HG03039 (cell line): ENCODE measurements around the gene FGFBP2.

ENCODE experiments used
- ATAC-seq: cut with Tn5 transposase; IDR thresholded peaks from one replicate; pipeline ENCODE4 v1.9.1; 2021; ENCODE audit warnings: mild to moderate bottlenecking, moderate library complexity; ENCODE audit not compliant: unreplicated experiment

The FGFBP2 gene

GRCh38 chr4:15968551-15969300 lies 5.8 kb upstream of the FGFBP2 start:
- no peak for ATAC-seq

GRCh38 chr4:15965325-15965724 lies 2.4 kb upstream of the FGFBP2 start:
- no peak for ATAC-seq

- no peak for ATAC-seq
Measured at GRCh38 chr4:15964159-15964558, 1.2 kb upstream of the FGFBP2 start.

- peak; percentile 76 for ATAC-seq
Measured at GRCh38 chr4:15963576-15963975, 601 bp upstream of the FGFBP2 start.

- ATAC-seq, result no peak
Measured at GRCh38 chr4:15961781-15962510, 1.0 kb downstream of the FGFBP2 start.

GRCh38 chr4:15958562-15958961 lies 4.4 kb downstream of the FGFBP2 start:
- no peak for ATAC-seq

- ATAC-seq, result peak; percentile 90
Measured at GRCh38 chr4:15956179-15956850, 6.7 kb downstream of the FGFBP2 start.

GRCh38 chr4:15955670-15956069 lies 7.3 kb downstream of the FGFBP2 start:
- ATAC-seq, result no peak

- ATAC-seq, result no peak
Measured at GRCh38 chr4:15953625-15954024, 9.3 kb downstream of the FGFBP2 start.

GRCh38 chr4:15951781-15952180 lies 11.2 kb downstream of the FGFBP2 start:
- ATAC-seq, result no peak

- no peak for ATAC-seq
Measured at GRCh38 chr4:15948826-15949225, 14.1 kb downstream of the FGFBP2 start.

- no peak for ATAC-seq
Measured at GRCh38 chr4:15947684-15948083, 15.3 kb downstream of the FGFBP2 start.

GRCh38 chr4:15945516-15945915 lies 17.5 kb downstream of the FGFBP2 start:
- no peak for ATAC-seq

GRCh38 chr4:15944895-15945294 lies 18.1 kb downstream of the FGFBP2 start:
- no peak for ATAC-seq

- ATAC-seq, result no peak
Measured at GRCh38 chr4:15942283-15942682, 20.7 kb downstream of the FGFBP2 start.

- ATAC-seq, result no peak
Measured at GRCh38 chr4:15938640-15939039, 24.3 kb downstream of the FGFBP2 start, which contains the start of gene FGFBP1. Gene FGFBP1, minus strand, starts transcription at chr4:15938740. Its CDS starts 2,108 bp downstream, at chr4:15936632.

- no peak for ATAC-seq
Measured at GRCh38 chr4:15938182-15938581, 24.8 kb downstream of the FGFBP2 start.

- no peak for ATAC-seq
Measured at GRCh38 chr4:15936495-15936894, 26.5 kb downstream of the FGFBP2 start.

- no peak for ATAC-seq
Measured at GRCh38 chr4:15935504-15936402, 27.2 kb downstream of the FGFBP2 start.

GRCh38 chr4:15934259-15934658 lies 28.7 kb downstream of the FGFBP2 start:
- ATAC-seq, result no peak
